T-helper 22 cell (primary cell): ENCODE measurements around the gene ACP1.
"Not testable (repeated sequence)": the region's sequence is repeated elsewhere in the genome, so short reads cannot be mapped to it uniquely, and the experiment has no call there.

Source experiments
- DNase-seq: peaks from one replicate; pipeline ENCODE4 v3.0.0-alpha.2; 2020; ENCODE audit warnings: low read depth

Gene ACP1

DNA sequence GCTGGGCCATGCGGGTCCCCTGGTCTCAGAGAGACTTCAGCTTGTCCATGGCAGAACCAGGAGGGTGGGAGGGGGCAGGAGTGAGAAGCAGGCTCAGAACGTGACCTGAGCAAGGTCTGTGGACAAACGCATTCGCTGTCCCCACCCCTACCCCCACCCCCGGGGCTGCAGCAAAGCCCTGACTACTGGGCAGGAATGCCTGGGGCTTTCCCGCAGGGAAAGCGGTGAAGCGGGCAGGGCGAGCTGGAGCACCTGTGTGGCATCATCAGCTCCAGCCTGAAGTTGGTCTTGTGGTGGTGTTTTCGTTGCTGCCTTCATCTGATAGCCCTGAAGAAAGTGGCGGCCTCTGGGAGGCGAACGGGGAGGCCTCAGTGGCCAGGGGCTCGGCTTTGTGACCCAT is 49.2 kb downstream of the ACP1 start:
- no peak for DNase-seq

DNA sequence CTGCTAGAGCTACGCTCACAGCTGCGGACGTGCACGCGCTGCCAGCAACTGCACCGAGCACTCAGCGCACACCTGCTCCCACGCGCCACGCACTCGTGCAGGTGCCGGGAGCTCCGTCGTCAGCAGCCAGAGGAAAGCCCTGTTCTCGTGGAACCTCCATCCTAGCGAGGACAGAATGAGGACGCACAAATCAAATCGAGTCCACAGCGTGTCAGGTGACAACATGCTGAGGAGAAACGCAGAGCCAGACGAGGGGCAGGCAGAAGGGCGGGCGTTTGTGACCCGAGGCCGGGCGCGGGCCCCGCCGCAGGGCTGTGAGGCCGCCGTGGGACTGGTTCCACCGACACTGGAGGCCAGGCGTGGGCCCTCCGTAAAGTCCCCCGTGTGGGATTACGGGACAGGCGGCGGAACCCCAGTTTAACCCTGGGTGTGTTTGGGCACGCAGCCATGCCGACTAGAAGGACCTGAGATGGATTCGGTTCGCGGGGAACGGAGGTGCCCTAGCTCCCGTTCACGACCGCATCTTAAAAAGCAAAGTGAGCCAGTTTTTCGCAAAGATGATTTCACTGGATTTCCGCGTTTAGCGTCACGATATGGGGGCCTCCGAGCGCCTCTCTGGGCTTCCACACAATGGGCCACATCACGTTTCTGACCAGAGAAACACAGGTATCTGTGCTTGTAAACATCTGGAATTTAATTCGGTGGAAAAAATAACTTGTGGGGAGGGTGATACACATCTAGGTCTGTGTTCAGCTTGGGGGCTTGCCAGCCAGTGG is 50.0 kb downstream of the ACP1 start:
- no peak for DNase-seq

DNA sequence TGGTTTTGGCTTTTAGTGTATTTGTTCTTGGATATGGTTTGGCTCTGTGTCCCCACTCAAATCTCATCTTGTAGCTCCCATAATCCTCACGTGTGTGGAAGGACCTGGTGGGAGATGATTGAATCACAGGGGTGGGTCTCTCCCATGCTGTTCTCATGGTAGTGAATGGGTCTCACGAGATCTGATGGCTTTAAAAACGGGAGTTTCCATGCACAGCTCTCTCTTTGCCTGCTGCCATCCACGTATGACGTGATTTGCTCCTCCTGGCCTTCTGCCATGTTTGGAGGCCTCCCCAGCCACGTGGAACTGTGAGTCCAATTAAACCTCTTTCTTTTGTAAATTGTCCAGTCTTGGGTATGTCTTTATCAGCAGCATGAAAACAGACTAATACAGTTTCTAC is 51.2 kb downstream of the ACP1 start:
- not testable (repeated sequence) for DNase-seq

DNA sequence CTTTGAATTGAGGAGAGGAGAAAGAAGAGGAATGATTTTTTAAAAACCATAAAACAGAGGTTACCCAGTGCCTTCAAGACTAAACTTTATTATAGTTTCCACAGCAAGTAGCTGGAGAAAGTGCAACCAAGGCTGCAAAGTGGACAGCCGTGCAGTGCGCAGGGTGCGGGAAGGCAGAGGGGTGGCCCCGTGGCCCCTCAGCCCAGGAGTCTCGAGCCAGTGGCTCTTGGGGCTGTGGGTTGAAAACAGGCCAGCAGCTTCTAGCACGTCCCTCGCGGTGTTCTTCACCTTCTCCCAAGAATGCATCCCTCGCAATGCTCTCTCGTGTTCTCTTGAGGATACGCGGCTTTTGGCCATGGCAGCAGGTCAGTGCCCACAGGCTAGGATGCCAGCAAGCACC is 51.6 kb downstream of the ACP1 start:
- DNase-seq, result no peak

DNA sequence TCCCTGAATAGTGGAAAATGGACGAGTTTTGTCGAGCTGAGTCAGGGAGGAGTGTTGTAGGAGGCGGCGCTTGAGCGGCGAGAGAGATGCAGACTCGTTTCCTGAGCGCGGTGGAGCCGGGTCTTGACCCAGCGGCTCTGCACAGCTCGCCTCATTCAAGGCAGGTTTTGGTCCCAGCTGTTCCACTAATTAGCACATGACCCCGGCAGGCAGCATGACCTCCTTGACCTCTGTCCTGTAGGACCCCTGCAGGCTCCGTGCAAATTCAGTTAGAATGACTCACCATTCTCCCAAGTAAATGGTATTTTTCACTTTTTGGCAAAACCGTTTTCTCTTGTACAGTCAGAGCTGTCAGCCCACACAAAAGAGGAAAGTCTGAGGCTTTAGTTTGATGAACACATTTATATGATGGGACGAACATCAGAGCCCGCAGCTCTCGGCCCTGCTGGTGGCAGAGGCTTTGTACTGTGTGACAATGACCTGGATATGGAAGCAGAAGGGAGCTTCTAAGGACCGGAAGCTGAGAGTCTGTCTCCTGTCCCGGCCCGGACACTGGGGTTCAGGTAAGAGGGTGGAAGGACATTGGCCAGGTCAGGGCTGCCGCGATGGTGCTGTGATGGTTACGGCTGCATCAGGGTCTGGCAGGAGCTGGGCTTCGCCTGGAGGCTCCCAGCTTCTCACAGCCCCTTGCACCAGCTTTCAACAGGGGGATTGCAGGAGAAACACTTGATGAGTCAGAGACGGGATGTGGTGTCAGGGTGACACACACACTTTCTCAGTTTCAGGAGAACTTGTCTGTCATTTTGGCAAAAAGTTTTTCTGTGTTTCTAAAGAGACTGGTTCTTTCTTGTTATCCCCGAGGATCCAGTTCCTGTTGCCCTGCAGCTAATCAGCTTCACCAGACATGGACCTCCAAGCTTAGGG is 53.0 kb downstream of the ACP1 start:
- DNase-seq, result no peak

DNA sequence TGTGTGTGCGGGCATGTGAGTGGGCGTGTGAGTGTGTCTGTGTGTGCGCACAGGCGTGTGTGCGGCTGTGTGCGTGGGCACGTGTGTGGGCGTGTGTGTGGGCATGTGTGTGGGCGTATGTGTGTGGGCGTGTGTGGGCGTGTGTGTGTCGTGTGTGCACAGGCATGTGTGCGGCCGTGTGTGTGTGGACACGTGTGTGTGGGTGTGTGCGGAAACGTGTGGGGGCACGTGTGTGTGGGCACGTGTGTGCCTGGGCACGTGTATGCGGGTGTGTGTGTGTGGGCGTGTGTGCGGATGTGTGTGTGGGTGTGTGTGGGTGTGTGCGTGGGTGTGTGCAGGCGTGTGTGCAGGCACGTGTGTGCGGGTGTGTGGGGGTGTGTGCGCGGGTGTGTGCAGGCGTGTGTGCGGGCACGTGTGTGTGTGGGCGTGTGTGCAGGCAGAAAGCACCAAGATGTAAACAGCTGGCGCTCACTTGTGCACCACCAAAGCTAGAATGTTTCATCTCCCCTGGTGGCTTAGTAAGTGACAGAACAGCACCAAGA is 54.4 kb downstream of the ACP1 start:
- DNase-seq, result no peak

DNA sequence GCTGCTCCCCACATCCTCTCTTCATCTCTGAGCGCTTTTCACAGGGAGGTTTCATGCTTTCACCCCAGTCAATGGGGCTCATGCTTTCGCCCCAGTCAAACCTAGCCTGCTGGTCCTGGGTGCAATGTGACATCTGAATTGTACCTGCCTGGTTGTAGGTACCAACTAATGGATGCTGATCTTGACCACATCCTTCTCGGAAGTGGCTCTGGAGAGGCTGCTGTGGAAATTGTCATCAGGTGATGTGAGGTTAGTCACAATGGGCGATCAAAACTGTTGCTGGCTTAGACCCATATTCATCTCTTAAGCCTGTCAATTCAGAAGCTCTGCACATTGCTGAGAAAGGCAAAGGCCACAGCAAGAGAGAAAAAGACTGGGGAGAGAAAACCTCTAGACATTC is 55.8 kb downstream of the ACP1 start:
- DNase-seq, result no peak

DNA sequence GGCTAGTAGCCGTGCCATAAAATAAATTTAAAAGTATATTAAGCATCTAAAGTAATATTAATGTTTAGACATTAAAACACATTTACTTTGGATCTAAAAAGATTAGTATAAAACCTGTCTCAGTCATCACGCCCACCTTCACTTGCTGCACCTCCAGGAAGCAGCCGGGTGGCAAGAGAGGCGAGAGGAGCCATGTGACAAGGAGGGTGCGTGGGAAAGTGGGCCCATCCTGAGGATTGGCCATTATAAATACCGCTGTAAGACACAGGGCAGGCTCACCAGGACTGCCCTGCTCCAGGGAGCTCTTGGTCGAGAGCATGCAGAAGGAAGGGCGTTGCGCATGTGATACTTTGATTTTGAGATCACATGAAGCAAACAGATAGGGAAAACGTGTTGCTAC is 57.6 kb downstream of the ACP1 start:
- no peak for DNase-seq

DNA sequence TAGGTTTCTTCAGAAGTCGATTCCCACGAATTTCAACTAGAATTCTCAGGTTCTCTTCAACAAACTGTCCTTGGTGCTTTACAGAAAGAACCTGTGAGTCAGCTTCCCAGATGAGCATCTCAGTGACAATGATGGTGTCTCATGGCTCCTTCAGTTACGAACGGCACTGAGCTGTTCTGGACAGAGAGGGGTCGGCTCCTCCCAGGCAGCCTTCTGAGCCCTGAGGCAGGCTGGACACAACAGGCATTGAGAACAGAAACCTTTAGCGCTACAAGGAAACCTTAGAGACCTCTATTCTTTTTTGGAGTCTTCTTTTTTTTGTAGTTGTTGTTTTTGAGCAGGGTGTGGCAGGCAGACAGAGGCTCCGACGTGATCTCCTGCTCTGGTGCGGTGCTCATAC is 58.3 kb downstream of the ACP1 start:
- no peak for DNase-seq
